GM13976 (cell line): ENCODE results near the gene HYKK.

ENCODE experiments used
- DNase-seq: peaks from one replicate; pipeline ENCODE4 v3.0.0; 2012; ENCODE audit warnings: low spot score
- in situ Hi-C: fragments of 300-500 bp; cut with MboI; formaldehyde crosslinking; loops from one replicate; pipeline ENCODE4 v1.12.0; 2022; ENCODE audit warnings: low sequenced_read_pairs, mixed read lengths, inconsistent platforms; ENCODE audit not compliant: unreplicated experiment
- TF ChIP-seq, protein P1 (sequence below): IDR thresholded peaks from 2 replicates; pipeline ENCODE4 v1.5.1; 2012; ENCODE audit warnings: borderline replicate concordance, mild to moderate bottlenecking; ENCODE audit not compliant: insufficient read depth; ENCODE audit errors: extremely low read depth, missing control alignments, control extremely low read depth

HYKK gene

DNA sequence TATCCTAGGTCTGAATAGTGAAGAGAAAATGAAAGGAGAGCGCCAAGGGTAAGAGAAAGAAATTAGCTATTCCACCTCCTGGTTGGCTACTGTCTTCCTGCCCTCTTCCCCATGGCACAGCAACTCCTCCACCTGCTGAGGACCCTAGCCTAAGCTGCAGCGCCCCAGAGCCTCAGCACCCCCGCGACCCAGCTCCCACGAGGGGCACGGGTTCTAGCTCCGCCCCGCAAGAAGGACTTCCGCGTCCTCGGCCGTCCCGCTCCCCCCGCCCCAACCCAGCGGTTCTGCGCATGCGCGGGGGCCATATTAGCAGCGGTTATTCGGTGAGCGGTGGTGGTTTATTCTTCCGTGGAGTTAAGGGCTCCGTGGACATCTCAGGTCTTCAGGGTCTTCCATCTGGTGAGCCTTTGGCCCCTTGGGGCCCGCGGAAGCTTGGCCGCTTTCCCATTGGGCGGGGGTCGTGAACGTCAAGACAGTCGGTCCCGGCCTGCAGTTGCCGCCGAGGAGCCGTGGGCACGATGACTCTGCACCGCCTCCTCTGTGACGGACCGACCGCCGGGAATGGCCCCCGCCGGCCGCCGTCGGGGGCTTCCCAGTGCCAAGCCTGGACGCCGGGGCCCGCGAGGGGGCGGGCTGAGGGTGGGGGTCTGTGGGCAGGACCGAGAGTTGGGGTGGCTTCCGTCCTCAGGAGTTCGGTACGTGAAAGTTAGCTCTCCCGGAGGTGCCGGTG is 32.9 kb downstream of the HYKK start, which contains the start of gene PSMA4:
PSMA4 (plus strand) TSS at position 304 of the 730 bp plus-strand sequence. CDS start 1,484 bp downstream, outside the sequence.
- in situ Hi-C loops = no loop called here
- TF ChIP-seq, protein P1, sequence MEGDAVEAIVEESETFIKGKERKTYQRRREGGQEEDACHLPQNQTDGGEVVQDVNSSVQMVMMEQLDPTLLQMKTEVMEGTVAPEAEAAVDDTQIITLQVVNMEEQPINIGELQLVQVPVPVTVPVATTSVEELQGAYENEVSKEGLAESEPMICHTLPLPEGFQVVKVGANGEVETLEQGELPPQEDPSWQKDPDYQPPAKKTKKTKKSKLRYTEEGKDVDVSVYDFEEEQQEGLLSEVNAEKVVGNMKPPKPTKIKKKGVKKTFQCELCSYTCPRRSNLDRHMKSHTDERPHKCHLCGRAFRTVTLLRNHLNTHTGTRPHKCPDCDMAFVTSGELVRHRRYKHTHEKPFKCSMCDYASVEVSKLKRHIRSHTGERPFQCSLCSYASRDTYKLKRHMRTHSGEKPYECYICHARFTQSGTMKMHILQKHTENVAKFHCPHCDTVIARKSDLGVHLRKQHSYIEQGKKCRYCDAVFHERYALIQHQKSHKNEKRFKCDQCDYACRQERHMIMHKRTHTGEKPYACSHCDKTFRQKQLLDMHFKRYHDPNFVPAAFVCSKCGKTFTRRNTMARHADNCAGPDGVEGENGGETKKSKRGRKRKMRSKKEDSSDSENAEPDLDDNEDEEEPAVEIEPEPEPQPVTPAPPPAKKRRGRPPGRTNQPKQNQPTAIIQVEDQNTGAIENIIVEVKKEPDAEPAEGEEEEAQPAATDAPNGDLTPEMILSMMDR = no peak
- peak; percentile 95 for DNase-seq

DNA sequence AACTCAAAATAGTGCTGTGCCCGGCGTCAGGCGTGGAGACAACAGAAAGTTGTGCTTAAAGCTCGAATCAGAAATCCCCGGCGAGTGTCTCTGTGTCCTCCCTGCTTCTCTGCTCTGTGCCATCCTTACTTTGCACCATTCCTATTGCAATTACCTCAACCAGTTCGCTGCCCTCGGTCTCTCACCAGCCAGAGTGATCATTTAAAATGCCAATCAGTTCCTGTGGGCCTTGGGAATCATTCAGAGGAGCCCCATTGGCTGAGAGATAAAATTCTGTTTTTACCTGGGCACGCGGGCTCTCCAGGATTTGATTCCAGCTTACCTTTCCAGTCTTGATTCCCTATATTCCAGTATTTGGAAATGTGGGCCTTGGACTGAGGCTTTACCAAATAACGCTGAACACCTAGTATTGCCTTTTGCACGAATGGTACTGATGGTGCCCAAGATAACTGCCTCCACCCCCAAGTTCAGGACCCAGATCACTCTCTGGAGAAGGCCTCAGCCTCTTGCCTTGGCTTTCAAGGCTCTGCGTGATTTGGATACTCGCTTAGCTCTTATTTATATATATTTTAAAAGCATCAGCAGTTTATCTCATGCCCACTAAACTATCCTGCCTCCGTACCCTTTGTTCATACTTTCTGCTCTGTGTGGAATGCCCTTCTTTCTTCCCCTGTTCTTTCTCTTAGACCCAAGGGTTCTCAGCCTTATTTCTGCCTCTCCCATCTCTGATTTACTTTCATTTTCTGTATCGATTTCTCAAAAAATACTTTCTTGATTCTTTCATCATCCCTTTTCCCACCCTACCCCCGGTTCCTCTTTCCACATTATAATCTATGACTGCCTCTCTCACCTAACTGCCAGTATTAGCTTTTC is 33.7 kb downstream of the HYKK start:
- peak; percentile 42 for DNase-seq
- TF ChIP-seq, protein P1 = no peak
- in situ Hi-C loops = no loop called here

DNA sequence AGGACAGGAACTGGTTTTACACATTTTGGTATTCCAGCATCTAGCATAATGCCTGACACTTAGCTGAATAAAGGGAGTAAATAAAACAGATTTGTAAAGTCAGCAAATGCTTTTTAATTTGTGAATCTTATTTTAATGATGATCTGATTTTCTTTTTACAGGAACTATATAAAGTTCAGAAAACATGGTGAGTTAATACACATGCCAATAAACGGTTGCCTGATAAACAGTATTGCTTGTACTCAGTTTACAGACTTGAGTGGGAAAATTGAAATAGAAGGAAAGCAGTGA is 34.3 kb downstream of the HYKK start:
- DNase-seq = no peak
- TF ChIP-seq, protein P1 = no peak
- in situ Hi-C loops = no loop called here

DNA sequence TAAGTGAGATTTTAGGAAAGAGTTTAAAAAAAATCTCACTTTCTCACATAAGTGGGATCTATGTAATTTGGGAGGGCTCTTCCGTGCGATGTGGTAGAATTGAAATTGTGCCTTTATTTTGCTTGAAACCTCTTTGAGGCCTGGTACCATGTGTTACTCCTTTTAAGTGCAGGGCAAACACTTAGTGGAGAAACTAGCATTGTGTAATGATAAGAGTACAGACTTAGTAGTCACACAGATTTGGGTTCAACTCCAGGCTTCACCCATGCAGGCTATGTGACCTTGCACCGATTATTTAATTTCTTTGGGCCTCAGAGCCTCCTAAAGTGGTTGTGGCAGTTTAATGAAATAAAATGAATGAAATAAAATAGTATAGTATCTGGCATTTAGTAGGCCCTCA is 35.3 kb downstream of the HYKK start:
- in situ Hi-C loops = no loop called here
- DNase-seq = no peak
- TF ChIP-seq, protein P1 = no peak

DNA sequence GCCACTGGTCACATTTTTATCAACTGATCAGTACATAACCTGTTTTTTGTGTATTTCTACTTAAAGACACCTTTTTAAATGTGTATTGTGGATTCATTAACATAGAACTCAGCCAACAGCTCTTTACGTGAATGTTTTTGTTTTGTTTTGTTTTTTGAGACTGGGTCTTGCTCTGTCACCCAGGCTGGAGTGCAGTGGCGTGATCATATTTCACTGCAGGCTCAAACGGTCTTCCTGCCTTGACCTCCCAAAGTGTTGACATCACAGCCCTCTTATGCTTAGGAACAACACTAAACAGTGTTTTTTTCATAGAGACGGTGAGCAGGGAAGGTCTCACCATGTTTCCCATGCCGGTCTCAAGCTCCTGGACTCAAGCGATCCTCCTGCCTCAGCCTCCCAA is 42.8 kb downstream of the HYKK start:
- DNase-seq = no peak
- in situ Hi-C loops = no loop called here
- TF ChIP-seq, protein P1 = no peak

DNA sequence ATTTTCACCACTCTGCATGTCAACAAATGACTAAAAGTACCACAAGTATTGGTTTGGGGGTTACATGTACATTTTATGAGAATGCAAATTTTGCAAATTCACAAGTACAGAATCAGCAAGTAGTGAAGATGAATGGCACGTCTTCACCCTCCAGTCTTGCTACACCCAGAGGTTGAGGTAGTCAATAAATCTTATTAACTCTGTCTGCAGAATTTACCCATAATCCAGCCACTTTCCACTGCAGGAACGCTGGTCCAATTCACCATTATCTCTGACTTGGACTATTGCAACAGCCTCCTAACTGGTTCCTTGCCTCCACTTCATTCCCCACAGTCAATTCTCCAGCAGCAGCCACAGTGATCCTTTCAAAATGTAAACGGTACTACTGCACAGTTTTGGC is 43.4 kb downstream of the HYKK start:
- in situ Hi-C loops = no loop called here
- TF ChIP-seq, protein P1 = no peak
- DNase-seq = no peak
